ENCODE data around the gene CATSPERE.

- no peak for TF ChIP-seq POLR2A (IDR thresholded peaks at IDR 0.05)
- TF ChIP-seq, protein P1, sequence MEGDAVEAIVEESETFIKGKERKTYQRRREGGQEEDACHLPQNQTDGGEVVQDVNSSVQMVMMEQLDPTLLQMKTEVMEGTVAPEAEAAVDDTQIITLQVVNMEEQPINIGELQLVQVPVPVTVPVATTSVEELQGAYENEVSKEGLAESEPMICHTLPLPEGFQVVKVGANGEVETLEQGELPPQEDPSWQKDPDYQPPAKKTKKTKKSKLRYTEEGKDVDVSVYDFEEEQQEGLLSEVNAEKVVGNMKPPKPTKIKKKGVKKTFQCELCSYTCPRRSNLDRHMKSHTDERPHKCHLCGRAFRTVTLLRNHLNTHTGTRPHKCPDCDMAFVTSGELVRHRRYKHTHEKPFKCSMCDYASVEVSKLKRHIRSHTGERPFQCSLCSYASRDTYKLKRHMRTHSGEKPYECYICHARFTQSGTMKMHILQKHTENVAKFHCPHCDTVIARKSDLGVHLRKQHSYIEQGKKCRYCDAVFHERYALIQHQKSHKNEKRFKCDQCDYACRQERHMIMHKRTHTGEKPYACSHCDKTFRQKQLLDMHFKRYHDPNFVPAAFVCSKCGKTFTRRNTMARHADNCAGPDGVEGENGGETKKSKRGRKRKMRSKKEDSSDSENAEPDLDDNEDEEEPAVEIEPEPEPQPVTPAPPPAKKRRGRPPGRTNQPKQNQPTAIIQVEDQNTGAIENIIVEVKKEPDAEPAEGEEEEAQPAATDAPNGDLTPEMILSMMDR (IDR thresholded peaks at IDR 0.05) = no peak
Observed at GRCh38 chr1:244419024-244419423, 42.0 kb upstream of the CATSPERE start.
